ENCODE measurements around the gene TEP1. TPM values are rescaled to one million over a fixed set of nuclear protein-coding genes. Genes with fewer than 3 reads are reported as not detected.

Gene TEP1
- total and polyA plus RNA-seq, 2 of the 13 experiments (the other 11 are each of a cell fraction or from before 2014, with no cell fraction given) = 11.0 to 12.8 TPM

- TF ChIP-seq, protein P1, sequence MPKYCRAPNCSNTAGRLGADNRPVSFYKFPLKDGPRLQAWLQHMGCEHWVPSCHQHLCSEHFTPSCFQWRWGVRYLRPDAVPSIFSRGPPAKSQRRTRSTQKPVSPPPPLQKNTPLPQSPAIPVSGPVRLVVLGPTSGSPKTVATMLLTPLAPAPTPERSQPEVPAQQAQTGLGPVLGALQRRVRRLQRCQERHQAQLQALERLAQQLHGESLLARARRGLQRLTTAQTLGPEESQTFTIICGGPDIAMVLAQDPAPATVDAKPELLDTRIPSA (CRISPR knock-in tag; IDR thresholded peaks at IDR 0.05; ENCODE audit: borderline replicate concordance) = no peak
- TF ChIP-seq ZNF781 (CRISPR knock-in tag; IDR thresholded peaks at IDR 0.05; ENCODE audit: borderline replicate concordance, not compliant biosample characterization) = no peak
- no peak for TF ChIP-seq ELF3 (CRISPR knock-in tag; IDR thresholded peaks at IDR 0.05)
Observed at GRCh38 chr14:20383032-20383431, 30.3 kb downstream of the TEP1 start (continued).

GRCh38 chr14:20382526-20382925, 30.8 kb downstream of the TEP1 start:
- BruUV-seq (replicated peaks) = no TSS peak
- ChIA-PET POLR2A (no interaction called here), CTCF (ENCODE audit: low intra/inter-chr PET ratio, low total read pairs) (no interaction called here)
- H3K79me2 ChIP-seq (ENCODE audit: insufficient read depth, low read length) = no peaks in the 10 kb centered on the region
- no peaks in the 10 kb centered on the region for H3K4me1 ChIP-seq (ENCODE audit: insufficient read depth, low read length)
- FAIRE-seq = no peak
- no peak overlapping the region for H3K4me2 ChIP-seq (ENCODE audit: low read depth, low read length)
- H3K36me3 ChIP-seq (replicated peaks in 1 of 2; ENCODE audit: control insufficient read depth in 1 of 2, insufficient read depth in 2 of 2, low read length in 2 of 2) = peaks cover 27 to 42% of the 10 kb centered on the region in 2 experiments; a peak in 4 of 5 replicates
- DNase-seq (ENCODE audit: low spot score) = no peak
- 94% methylated on average over 11 of the region's 12 CpGs for WGBS (ENCODE audit: low lambda C conversion rate)
- H3K27me3 ChIP-seq (ENCODE audit: control insufficient read depth in 1 of 2, insufficient read depth in 2 of 2, low read length in 2 of 2) = no peaks in the 10 kb centered on the region
- intact Hi-C loops (cut with micrococcal nuclease; ENCODE audit: unreplicated experiment) = no loop called here
- H3K9me3 ChIP-seq (ENCODE audit: low read length) = no peaks in the 10 kb centered on the region
- H3K27ac ChIP-seq (ENCODE audit: extremely low read length, insufficient read depth, low read length) = no peak overlapping the region
- in situ Hi-C loops (cut with HindIII; ENCODE audit: extremely low pct_ligation_motif_present, low pct_unique_long_range_greater_than_20kb) = no loop called here
- no peak overlapping the region for H3K4me3 ChIP-seq (replicated peaks in 1 of 3; ENCODE audit: insufficient read depth in 1 of 3, low read depth in 2 of 3, low read length in 3 of 3)
- ATAC-seq = no peak
- H4K20me1 ChIP-seq (ENCODE audit: insufficient read depth, low read length) = no peaks in the 10 kb centered on the region
- H3K9ac ChIP-seq (ENCODE audit: insufficient read depth, low read depth, low read length) = no peak overlapping the region
- TF ChIP-seq SMYD3 (CRISPR knock-in tag; IDR thresholded peaks at IDR 0.05) = no peak
- TF ChIP-seq, protein P2, sequence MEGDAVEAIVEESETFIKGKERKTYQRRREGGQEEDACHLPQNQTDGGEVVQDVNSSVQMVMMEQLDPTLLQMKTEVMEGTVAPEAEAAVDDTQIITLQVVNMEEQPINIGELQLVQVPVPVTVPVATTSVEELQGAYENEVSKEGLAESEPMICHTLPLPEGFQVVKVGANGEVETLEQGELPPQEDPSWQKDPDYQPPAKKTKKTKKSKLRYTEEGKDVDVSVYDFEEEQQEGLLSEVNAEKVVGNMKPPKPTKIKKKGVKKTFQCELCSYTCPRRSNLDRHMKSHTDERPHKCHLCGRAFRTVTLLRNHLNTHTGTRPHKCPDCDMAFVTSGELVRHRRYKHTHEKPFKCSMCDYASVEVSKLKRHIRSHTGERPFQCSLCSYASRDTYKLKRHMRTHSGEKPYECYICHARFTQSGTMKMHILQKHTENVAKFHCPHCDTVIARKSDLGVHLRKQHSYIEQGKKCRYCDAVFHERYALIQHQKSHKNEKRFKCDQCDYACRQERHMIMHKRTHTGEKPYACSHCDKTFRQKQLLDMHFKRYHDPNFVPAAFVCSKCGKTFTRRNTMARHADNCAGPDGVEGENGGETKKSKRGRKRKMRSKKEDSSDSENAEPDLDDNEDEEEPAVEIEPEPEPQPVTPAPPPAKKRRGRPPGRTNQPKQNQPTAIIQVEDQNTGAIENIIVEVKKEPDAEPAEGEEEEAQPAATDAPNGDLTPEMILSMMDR (CRISPR knock-in tag; IDR thresholded peaks at IDR 0.05) = no peak
- no peak overlapping the region for H2AFZ ChIP-seq (ENCODE audit: low read length)
